GF-D8 (cell line): ENCODE data around the gene WHAMM.
"Not testable (repeated sequence)": the region's sequence is repeated elsewhere in the genome, so short reads cannot be mapped to it uniquely, and the experiment has no call there.

ENCODE experiments used
- DNase-seq: peaks from one replicate; lab custom pipeline; 2025; lab: John Stamatoyannopoulos, UW

Gene WHAMM

GRCh38 chr15:82802497-82802896 is 6.9 kb upstream of the WHAMM start:
- DNase-seq: no peak

DNA sequence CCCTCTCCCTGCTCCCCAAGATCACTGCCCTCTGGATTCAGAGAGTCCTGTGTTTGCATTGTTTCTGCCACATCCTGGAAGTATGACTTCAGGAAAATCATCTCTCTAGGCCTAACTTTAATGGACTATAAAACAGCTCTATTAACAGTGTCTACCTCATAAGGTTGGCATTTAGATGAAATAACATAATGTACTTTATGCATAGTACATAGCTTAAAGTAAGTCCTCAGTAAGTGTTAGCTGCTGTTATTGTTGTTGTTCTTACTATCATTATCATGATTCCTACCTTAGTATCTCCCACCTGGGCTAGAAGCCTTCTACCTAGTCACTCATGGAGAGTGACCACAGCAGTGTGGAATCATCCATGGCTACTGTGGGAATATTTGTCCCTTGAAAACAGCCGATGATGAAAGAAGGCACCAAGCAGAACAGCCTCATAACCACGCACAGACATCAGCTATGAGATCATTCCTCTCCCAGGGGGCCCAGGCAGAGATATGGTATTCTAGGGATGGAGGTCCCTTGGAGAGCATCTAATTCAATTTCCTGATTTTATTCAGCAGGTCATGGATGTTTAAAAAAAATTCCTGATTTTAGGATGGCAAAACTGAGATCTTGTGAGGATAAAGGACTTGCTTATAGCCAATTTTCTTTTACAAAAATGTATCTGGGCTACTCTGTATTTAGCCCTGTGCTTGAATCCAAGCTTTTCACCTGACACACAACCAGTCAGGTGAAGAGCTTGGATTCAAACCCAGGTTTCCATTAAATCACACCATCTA is 5.4 kb upstream of the WHAMM start:
- DNase-seq: no peak

GRCh38 chr15:82804575-82804949 is 4.9 kb upstream of the WHAMM start:
- no peak for DNase-seq

DNA sequence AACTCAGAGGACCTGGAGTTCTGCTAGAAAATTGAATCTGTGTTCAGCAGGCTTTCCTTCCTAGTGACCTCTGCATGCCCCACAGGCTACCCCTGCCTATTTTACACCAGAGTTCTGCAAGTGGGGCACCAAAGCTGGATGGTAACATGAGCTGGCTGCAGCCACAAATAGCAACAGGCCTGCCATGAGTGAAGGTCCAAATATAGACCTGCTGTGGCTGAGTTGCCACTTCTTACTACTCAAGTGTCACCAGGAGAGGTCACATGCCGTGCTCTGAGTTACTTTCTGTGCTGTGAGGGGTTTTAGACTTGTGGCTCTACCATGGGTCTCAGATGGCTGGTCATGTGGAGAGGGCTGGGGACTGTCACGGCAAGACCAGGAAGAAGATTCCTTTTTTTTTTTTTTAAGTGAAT is 3.4 kb upstream of the WHAMM start, which contains the start of gene FSD2:
Gene FSD2 (minus strand): TSS at position 76 of the 413 bp plus-strand sequence. CDS start 18,679 bp downstream, outside the sequence.
- DNase-seq: no peak

DNA sequence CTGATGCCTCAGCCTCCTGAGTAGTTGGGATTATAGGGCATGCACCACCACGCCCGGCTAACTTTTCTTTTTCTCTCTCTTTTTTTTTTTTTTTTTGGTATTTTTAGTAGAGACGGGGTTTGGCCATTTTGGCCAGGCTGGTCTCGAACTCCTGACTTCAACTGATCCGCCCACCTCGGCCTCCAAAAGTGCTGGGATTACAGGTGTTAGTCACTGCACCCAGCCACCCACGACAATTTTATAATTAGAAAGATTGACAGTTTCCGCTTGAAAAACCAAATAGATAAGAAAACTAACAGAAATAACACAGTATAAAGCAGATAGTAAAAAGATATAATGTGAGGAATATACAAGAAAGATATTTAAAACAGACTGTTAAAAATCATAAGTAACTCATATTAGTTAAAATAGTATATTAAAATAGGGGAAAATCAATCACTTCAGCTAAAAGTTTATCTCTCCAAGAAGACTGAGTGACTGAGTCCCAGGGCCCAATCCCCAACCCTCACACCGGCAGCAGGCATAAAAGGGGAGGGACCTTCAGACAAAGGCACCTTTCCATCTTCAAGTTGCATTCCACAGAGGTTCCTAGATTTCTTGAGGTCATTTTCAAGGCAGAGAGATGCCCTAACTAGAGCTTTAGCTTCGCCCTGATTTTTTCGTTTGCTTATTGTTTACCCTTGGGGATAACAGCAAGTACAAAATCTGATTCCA is 1.4 kb upstream of the WHAMM start:
- DNase-seq: no peak

DNA sequence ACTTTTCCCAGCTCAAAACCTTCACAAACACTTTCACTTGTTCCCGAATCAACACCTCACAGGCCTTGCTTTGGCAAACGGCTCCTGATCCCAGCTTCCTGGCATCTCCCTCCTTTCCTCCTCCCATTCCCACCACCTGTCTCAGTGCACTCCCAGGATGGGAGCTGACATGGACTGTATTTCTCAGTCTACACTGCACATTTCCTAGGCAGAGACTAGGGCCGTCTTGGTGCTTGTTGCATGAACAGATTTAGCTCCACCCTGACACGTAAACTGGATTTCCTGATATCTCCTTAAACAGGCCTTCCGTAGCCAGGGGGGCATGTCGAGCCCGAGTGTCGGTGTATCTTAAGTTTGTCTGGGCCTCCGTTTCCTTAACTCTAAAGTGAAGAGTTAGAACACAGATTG is 790 bp upstream of the WHAMM start:
- no peak for DNase-seq

GRCh38 chr15:82810061-82810889 is 847 bp downstream of the WHAMM start:
- no peak for DNase-seq

DNA sequence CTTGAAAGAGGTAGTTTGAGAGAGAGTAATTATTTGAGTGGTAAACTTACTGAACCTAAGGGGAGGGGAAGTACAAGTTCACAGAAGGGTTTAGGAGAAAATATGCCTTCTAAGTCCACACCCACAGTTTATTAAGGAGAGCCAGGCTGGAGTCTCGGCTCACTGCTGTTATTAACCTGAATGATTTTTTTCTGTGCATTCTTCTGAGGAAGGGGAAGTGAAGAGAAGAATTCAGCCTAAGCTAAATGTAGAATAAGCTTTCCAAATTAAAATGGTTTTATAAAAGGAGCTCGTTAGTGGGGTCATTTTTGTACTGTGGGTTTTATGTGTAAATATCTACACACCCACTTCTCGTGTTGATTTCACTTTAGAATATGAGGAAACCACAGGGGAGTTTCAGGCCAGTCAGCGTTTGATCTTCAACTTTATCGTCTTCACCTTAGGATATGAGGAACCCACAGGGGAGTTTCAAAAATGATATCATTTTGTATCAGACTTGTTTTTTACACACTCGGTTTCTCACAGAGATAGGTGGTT is 1.5 kb downstream of the WHAMM start:
- DNase-seq: no peak

DNA sequence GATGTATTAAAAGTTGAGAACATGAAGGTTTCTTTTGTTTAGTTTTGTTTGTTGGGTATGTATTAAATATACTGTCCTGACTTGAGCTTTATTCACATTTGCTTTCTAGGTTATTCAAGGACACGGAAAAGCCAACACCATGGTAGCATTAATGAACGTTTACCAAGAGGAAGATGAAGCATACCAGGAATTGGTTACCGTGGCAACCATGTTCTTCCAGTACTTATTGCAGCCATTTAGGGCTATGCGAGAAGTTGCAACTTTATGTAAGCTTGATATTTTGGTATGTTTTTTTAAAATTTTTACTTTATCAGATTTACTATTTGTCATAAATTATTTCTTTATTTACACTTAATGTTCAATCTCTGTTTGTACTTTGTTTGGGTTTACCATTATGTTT is 3.6 kb downstream of the WHAMM start:
- DNase-seq: no peak

DNA sequence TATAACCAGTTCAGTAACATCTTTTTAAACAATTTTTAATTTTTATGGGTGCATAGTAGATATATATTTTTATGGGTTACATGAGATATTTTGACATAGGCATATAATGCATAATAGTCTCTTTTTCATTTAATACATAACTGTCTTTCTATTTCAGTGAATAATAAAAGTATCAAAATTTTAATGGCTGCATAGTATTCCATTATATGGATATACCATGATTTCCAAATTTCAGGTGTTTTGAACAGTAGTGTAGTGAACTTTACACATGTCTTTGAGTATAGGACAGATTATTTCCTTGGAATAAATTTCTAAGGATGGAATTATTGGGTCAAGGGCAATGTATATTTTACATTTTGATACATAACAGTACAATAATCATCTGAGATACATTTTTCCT is 10.7 kb downstream of the WHAMM start:
- no peak for DNase-seq

DNA sequence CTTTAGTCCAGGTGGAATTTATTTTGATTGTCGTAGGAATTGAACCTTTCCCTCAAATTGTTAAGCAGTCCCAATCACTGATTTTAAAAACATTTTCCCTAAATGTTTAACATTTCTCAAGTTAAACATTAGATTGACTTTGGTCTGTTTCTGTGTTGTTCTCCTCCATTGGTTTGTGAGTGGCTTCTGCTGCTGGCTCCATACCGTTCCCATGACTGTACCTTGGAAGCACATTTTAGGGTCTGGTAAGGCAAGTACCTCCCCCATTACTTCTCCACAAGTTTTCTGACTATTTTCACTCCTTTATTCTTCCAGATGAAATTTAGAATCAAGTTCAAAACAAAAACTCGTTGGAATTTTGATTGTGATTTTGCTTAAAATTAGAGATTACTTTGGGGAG is 12.0 kb downstream of the WHAMM start:
- DNase-seq: not testable (repeated sequence)

DNA sequence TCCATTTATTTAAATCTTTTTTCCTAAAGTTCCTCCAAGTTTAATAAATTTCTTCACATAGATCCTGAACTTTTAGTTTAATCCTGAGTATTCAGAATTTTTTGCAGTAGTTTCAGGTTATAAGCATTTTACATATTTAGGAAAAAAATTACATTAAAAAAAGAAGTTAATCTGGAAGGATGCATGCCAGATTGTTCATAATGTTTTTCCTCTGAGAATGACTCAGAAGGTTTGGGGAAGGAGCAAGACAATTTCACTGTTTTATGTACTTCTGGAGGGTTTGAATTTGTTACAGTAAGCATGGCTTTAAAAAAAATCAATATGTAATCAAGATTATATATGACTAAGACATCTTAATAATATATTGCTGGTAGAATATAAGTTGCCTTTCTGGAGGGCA is 12.4 kb downstream of the WHAMM start:
- not testable (repeated sequence) for DNase-seq

- DNase-seq: no peak
Measured at GRCh38 chr15:82823049-82823448, 13.6 kb downstream of the WHAMM start.

GRCh38 chr15:82828075-82828474 is 18.6 kb downstream of the WHAMM start:
- no peak for DNase-seq

GRCh38 chr15:82829234-82829633 is 19.8 kb downstream of the WHAMM start:
- DNase-seq: no peak

- no peak for DNase-seq
Measured at GRCh38 chr15:82830427-82831173, 21.2 kb downstream of the WHAMM start.

DNA sequence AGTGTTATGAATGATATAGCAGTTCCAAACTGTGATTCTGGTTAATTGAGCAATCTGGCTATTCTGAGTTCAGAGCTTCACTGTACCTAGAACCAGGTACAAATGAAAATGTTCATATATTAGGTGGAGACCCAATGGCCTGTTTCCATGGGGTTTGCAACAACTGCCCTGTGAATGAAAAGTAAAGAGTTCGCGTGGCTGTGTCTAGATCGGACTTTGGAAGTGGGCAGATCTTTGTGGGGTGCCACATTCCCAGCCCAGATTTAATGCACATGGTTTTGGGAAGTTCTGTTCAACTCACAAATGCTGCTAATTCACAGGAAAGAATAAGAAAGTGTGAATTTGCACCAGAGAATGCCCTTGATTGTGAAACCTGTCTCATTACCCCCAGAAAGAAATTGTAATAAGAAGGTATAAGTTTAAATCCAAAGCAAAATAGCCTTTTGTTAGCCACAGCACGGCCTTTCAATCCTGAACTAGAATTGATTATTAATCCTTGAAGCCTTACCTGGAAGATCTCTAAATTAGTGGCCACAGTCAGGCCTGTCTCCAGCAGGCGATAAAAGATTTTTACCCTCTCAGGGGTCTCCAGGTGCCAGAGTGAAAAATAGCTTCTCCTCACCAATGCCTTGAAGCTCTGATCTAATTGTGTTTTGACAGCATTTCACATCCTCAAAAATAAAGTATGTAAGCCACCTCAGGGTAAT is 22.6 kb downstream of the WHAMM start:
- no peak for DNase-seq

GRCh38 chr15:82832601-82833361 is 23.4 kb downstream of the WHAMM start:
- no peak for DNase-seq

- DNase-seq: no peak
Measured at GRCh38 chr15:82833362-82833682, 23.9 kb downstream of the WHAMM start.

- DNase-seq: no peak
Measured at GRCh38 chr15:82835391-82835917, 26.0 kb downstream of the WHAMM start.
